Kidney (tissue), 14 donors: ENCODE results near the gene ACTN1. TPM values are rescaled to one million over a fixed set of nuclear protein-coding genes. Genes with fewer than 3 reads are reported as not detected.

Experiments used
- DNase-seq, 5 donors: peaks; one replicate each; pipeline ENCODE4 v3.0.0-alpha.2; 2013 to 2020
- FAIRE-seq: peaks from 2 replicates; lab custom pipeline; 2012; peaks lifted over from hg19 to GRCh38; lab: Jason Lieb, UNC
- H3K27ac ChIP-seq, 2 donors: one replicate each; pipeline ENCODE4 v1.7.0; 2013; ENCODE audit warnings: low read depth in 2 of 2, low read length in 2 of 2, inconsistent platforms in 1 of 2
- H3K27me3 ChIP-seq: one replicate; pipeline ENCODE4 v1.7.1; 2013; ENCODE audit warnings: low read length, inconsistent platforms; ENCODE audit not compliant: control insufficient read depth, insufficient read depth
- H3K36me3 ChIP-seq, 3 donors: one replicate each; pipeline versions ENCODE4 v1.7.0 to v1.7.1; 2013; ENCODE audit warnings: low read length in 3 of 3, control low read depth in 1 of 3, inconsistent platforms in 1 of 3; ENCODE audit not compliant: insufficient read depth in 3 of 3, control insufficient read depth in 2 of 3
- H3K4me1 ChIP-seq, 3 donors: one replicate each; pipeline versions ENCODE4 v1.7.0 to v1.7.1; 2013; ENCODE audit warnings: low read length in 3 of 3, inconsistent platforms in 1 of 3, low read depth in 1 of 3; ENCODE audit not compliant: control insufficient read depth in 2 of 3, insufficient read depth in 2 of 3
- H3K4me3 ChIP-seq, 3 donors: one replicate each; pipeline versions ENCODE4 v1.7.0 to v1.8.1; 2013; ENCODE audit warnings: low read length in 3 of 3, control low read depth in 1 of 3, inconsistent platforms in 1 of 3
- H3K9ac ChIP-seq, 3 donors: one replicate each; pipeline versions ENCODE4 v1.7.0 to v1.7.1; 2013; ENCODE audit warnings: low read length in 3 of 3, control low read depth in 1 of 3, inconsistent platforms in 1 of 3
- H3K9me3 ChIP-seq, 3 donors: one replicate each; pipeline versions ENCODE4 v1.7.0 to v1.7.1; 2013; ENCODE audit warnings: low read length in 3 of 3, control low read depth in 1 of 3, inconsistent platforms in 1 of 3; ENCODE audit not compliant: control insufficient read depth in 2 of 3, insufficient read depth in 1 of 3
- intact Hi-C: fragments of 100-400 bp; cut with DNase I; formaldehyde crosslinking; loops from one replicate; pipeline ENCODE4 v1.11.1; 2022
- polyA plus RNA-seq: library from polyadenylated mRNA; stranded (reverse); fragments of 350-450 nt; fragmentation: Illumina TruSeq; extraction: RNeasy Lipid Tissue Mini Kit (QIAGEN cat#74804); gene quantifications from one replicate; pipeline ENCODE4 v1.2.3, GENCODE V29; 2014; ENCODE audit warnings: low read depth, low replicate concordance; ENCODE audit not compliant: insufficient read depth
- total RNA-seq: library from RNA; stranded (reverse); fragmentation: NEBNext Ultra II Directional; extraction: Animal tissue kit (Norgen Biotek cat#: 25700); gene quantifications from one replicate; pipeline ENCODE4 v1.2.1, GENCODE V29; 2021
- TF ChIP-seq, protein P1 (sequence below): IDR thresholded peaks from 3 replicates; pipeline ENCODE4 v1.5.1; 2012; ENCODE audit warnings: mild to moderate bottlenecking, moderate library complexity, borderline replicate concordance; ENCODE audit not compliant: insufficient read depth; ENCODE audit errors: extremely low read depth
- donor health status: control.
- donor health status: control.
- donor health status: control.
- donor health status: control.
- donor health status: control.
- donor health status: DM: yes; HTN: yes; CAD: no.
- donor health status: Normal renal cell carcinoma (clear cell type).

The ACTN1 gene
- total and polyA plus RNA-seq, 2 donors from 2014 or later, result 20.1 to 184 TPM

GRCh38 chr14:68944162-68944561, 34.9 kb downstream of the ACTN1 start:
- Histone ChIP-seq H3K9ac (no peak overlapping the region), H3K27ac (no peak overlapping the region), H3K9me3 (no peaks in the 10 kb centered on the region), H3K27me3 (no peaks in the 10 kb centered on the region), H3K4me1 (peaks cover 0 to 28% (median 15%) of the 10 kb centered on the region in 3 donors), H3K4me3 (no peak overlapping the region), H3K36me3 (no peaks in the 10 kb centered on the region)
- DNase-seq (peak in 1 of 5 donors; percentile 29), FAIRE-seq (no peak)
- intact Hi-C loops, result no loop called here
- TF ChIP-seq, protein P1, sequence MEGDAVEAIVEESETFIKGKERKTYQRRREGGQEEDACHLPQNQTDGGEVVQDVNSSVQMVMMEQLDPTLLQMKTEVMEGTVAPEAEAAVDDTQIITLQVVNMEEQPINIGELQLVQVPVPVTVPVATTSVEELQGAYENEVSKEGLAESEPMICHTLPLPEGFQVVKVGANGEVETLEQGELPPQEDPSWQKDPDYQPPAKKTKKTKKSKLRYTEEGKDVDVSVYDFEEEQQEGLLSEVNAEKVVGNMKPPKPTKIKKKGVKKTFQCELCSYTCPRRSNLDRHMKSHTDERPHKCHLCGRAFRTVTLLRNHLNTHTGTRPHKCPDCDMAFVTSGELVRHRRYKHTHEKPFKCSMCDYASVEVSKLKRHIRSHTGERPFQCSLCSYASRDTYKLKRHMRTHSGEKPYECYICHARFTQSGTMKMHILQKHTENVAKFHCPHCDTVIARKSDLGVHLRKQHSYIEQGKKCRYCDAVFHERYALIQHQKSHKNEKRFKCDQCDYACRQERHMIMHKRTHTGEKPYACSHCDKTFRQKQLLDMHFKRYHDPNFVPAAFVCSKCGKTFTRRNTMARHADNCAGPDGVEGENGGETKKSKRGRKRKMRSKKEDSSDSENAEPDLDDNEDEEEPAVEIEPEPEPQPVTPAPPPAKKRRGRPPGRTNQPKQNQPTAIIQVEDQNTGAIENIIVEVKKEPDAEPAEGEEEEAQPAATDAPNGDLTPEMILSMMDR, result no peak

GRCh38 chr14:68943107-68943506, 36.0 kb downstream of the ACTN1 start:
- H3K4me1 ChIP-seq, result peaks cover 3 to 36% (median 25%) of the 10 kb centered on the region in 3 donors
- no peaks in the 10 kb centered on the region for H3K27me3 ChIP-seq
- peak in 1 of 5 donors; percentile 58 for DNase-seq
- no peak overlapping the region for H3K9ac ChIP-seq
- H3K9me3 ChIP-seq, result no peaks in the 10 kb centered on the region
- intact Hi-C loops, result no loop called here
- no peak overlapping the region for H3K27ac ChIP-seq
- H3K36me3 ChIP-seq, result no peaks in the 10 kb centered on the region
- TF ChIP-seq, protein P1, result no peak
- H3K4me3 ChIP-seq, result no peak overlapping the region
- no peak for FAIRE-seq

GRCh38 chr14:68942296-68943035, 36.6 kb downstream of the ACTN1 start:
- intact Hi-C loops, result no loop called here
- no peak for DNase-seq
- no peaks in the 10 kb centered on the region for H3K9me3 ChIP-seq
- H3K9ac ChIP-seq, result no peak overlapping the region
- H3K4me3 ChIP-seq, result no peak overlapping the region
- no peaks in the 10 kb centered on the region for H3K27me3 ChIP-seq
- H3K27ac ChIP-seq, result no peak overlapping the region
- no peak for FAIRE-seq
- no peaks in the 10 kb centered on the region for H3K36me3 ChIP-seq
- peaks cover 3 to 36% (median 31%) of the 10 kb centered on the region in 3 donors for H3K4me1 ChIP-seq
- TF ChIP-seq, protein P1, result no peak
